IMR-90 (cell line): ENCODE data around the gene LCN2. TPM values are rescaled to one million over a fixed set of nuclear protein-coding genes. Genes with fewer than 3 reads are reported as not detected.

Experiments
- ATAC-seq: fragments of 200-7000 bp; cut with Tn5 transposase; 2 replicates; pipeline ENCODE4 v1.9.1; 2020; ENCODE audit warnings: low read depth, mild to moderate bottlenecking, moderate library complexity
- BruUV-seq: library from RNA; stranded (reverse); fragments of 400-500 nt; replicated peaks from 2 replicates; lab custom pipeline; 2021; lab: Mats Ljungman, UMichigan
- CTCF ChIA-PET: fragments of 300-600 bp; formaldehyde crosslinking; extraction: SDS; loops from one replicate; lab custom pipeline; 2021; ENCODE audit warnings: antibody characterized with exemption; lab: Yijun Ruan, JAX
- POLR2A ChIA-PET: fragments of 300-600 bp; sonication (Branson Sonifier 250); formaldehyde crosslinking; loops from one replicate; lab custom pipeline; 2022; ENCODE audit warnings: antibody characterized with exemption; ENCODE audit not compliant: unreplicated experiment; lab: Charles Lee
- DNase-seq: peaks from one replicate; pipeline ENCODE4 v3.0.0; 2013
- H2AFZ ChIP-seq: replicated peaks from 2 replicates; pipeline ENCODE3; 2013; ENCODE audit warnings: low read length, mild to moderate bottlenecking; ENCODE audit not compliant: poor library complexity
- H2AK5ac ChIP-seq: 2 replicates; pipeline ENCODE4 v1.6.1; 2013; ENCODE audit warnings: low read depth, low read length, inconsistent platforms
- H2AK9ac ChIP-seq: replicated peaks from 2 replicates; pipeline ENCODE3; 2013; ENCODE audit warnings: mild to moderate bottlenecking, low read depth, low read length, moderate library complexity; ENCODE audit not compliant: poor library complexity
- H2BK120ac ChIP-seq: 2 replicates; pipeline ENCODE4 v1.6.1; 2013; ENCODE audit warnings: low read depth, low read length, inconsistent platforms
- H2BK15ac ChIP-seq: 3 replicates; pipeline ENCODE4 v1.6.1; 2013; ENCODE audit warnings: low read depth, low read length, inconsistent platforms
- H2BK20ac ChIP-seq: 2 replicates; pipeline ENCODE4 v1.6.1; 2013; ENCODE audit warnings: low read depth, mild to moderate bottlenecking, inconsistent platforms, low read length, moderate library complexity
- H2BK5ac ChIP-seq: 2 replicates; pipeline ENCODE4 v1.6.1; 2013; ENCODE audit warnings: mild to moderate bottlenecking, low read depth, low read length, inconsistent platforms; ENCODE audit not compliant: poor library complexity, severe bottlenecking
- H3K14ac ChIP-seq: replicated peaks from 2 replicates; pipeline ENCODE4 v1.6.1; 2013; ENCODE audit warnings: low read depth, low read length, inconsistent platforms
- H3K18ac ChIP-seq: 2 replicates; pipeline ENCODE4 v1.6.1; 2013; ENCODE audit warnings: low read depth, low read length, control low read depth
- H3K23ac ChIP-seq: 2 replicates; pipeline ENCODE4 v1.6.1; 2013; ENCODE audit warnings: low read depth, low read length, inconsistent platforms
- H3K27ac ChIP-seq: 2 replicates; pipeline ENCODE4 v1.5.1; 2013; ENCODE audit warnings: mild to moderate bottlenecking, control low read depth, low read length; ENCODE audit not compliant: insufficient read depth
- H3K27me3 ChIP-seq: 2 replicates; pipeline ENCODE4 v1.6.1; 2013; ENCODE audit warnings: low read length; ENCODE audit not compliant: control insufficient read depth, insufficient read depth
- H3K36me3 ChIP-seq: 2 replicates; pipeline ENCODE4 v1.6.1; 2013; ENCODE audit warnings: low read length, mixed read lengths; ENCODE audit not compliant: control insufficient read depth, insufficient read depth
- H3K4ac ChIP-seq: 2 replicates; pipeline ENCODE4 v1.6.1; 2013; ENCODE audit warnings: low read depth, low read length, inconsistent platforms
- H3K4me1 ChIP-seq: 2 replicates; pipeline ENCODE4 v1.6.1; 2013; ENCODE audit warnings: low read length, mixed read lengths; ENCODE audit not compliant: control insufficient read depth, insufficient read depth
- H3K4me2 ChIP-seq: 2 replicates; pipeline ENCODE4 v1.6.1; 2013; ENCODE audit warnings: low read depth, mild to moderate bottlenecking, control low read depth, low read length, moderate library complexity
- H3K4me3 ChIP-seq: 2 replicates; pipeline ENCODE4 v1.5.1; 2013; ENCODE audit warnings: low read depth, mild to moderate bottlenecking, control low read depth, low read length, moderate library complexity; ENCODE audit not compliant: insufficient read depth
- H3K56ac ChIP-seq: 2 replicates; pipeline ENCODE4 v1.6.1; 2013; ENCODE audit warnings: low read length, inconsistent platforms; ENCODE audit not compliant: insufficient read depth; ENCODE audit errors: extremely low read depth
- H3K79me1 ChIP-seq, 2 experiments: 2 replicates each; pipeline ENCODE4 v1.6.1; 2013; ENCODE audit warnings: low read length in 2 of 2, inconsistent platforms in 1 of 2, low read depth in 1 of 2
- H3K9ac ChIP-seq: 2 replicates; pipeline ENCODE4 v1.6.1; 2013; ENCODE audit warnings: low read depth, low read length, control low read depth
- H3K9me1 ChIP-seq: 2 replicates; pipeline ENCODE4 v1.6.1; 2013; ENCODE audit warnings: low read length, inconsistent platforms; ENCODE audit not compliant: insufficient read depth
- H3K9me3 ChIP-seq: 2 replicates; pipeline ENCODE4 v1.6.1; 2013; ENCODE audit warnings: low read length; ENCODE audit not compliant: control insufficient read depth, insufficient read depth
- H4K20me1 ChIP-seq: 2 replicates; pipeline ENCODE4 v1.6.1; 2013; ENCODE audit warnings: low read length, inconsistent platforms; ENCODE audit not compliant: insufficient read depth
- H4K5ac ChIP-seq: 2 replicates; pipeline ENCODE4 v1.6.1; 2013; ENCODE audit warnings: mild to moderate bottlenecking, low read depth, low read length, control low read depth
- H4K8ac ChIP-seq, 2 experiments: 2 replicates each; pipeline ENCODE4 v1.6.1; 2013; ENCODE audit warnings: low read depth in 2 of 2, low read length in 2 of 2, control low read depth in 1 of 2, inconsistent platforms in 1 of 2
- H4K91ac ChIP-seq: 2 replicates; pipeline ENCODE4 v1.6.1; 2013; ENCODE audit warnings: low read depth, low read length, inconsistent platforms; ENCODE audit not compliant: insufficient read depth
- MAFK ChIP-seq: IDR thresholded peaks from 2 replicates; pipeline ENCODE4 v1.6.1; 2012; ENCODE audit warnings: low read depth, low read length, improper control_type of control experiment
- RAD21 ChIP-seq: IDR thresholded peaks from 2 replicates; pipeline ENCODE4 v1.6.1; 2012; ENCODE audit warnings: low read length, improper control_type of control experiment
- USF2 ChIP-seq: fragments of 150-350 bp; IDR thresholded peaks from 2 replicates; pipeline ENCODE4 v1.6.1; 2017; ENCODE audit warnings: mild to moderate bottlenecking, antibody characterized with exemption, low read length, low read depth
- WGBS, 2 experiments: methylation state at CpG; one replicate each; pipeline versions ENCODE4 v1.1.5 to v1.1.7; 2013; ENCODE audit warnings: missing lambda C conversion rate in 2 of 2; ENCODE audit not compliant: insufficient read length in 1 of 2; ENCODE audit errors: extremely low coverage in 2 of 2; 5-methylcytosine and 5-hydroxymethylcytosine counted together
- dilution Hi-C: fragments of 300-500 bp; cut with HindIII; formaldehyde crosslinking; loops from one replicate; pipeline ENCODE4 v1.14.3; 2018; ENCODE audit warnings: low sequenced_read_pairs; ENCODE audit not compliant: unreplicated experiment
- in situ Hi-C: fragments of 300-500 bp; cut with MboI; formaldehyde crosslinking; loops from 3 replicates; pipeline ENCODE4 v1.14.3; 2019; ENCODE audit warnings: low sequenced_read_pairs, inconsistent platforms, mixed read lengths
- intact Hi-C: fragments of 100-400 bp; cut with micrococcal nuclease; formaldehyde crosslinking; loops from 2 replicates; pipeline ENCODE4 v1.10.0; 2022
- polyA plus RNA-seq, 3 experiments: library from polyadenylated mRNA; depleted of rRNA; stranded (reverse); fragments of >200 nt; gene quantifications; 2 replicates each; pipeline ENCODE4 v1.2.3, GENCODE V29; 2012; ENCODE audit warnings: low replicate concordance in 1 of 3
- total RNA-seq: library from RNA; depleted of rRNA; stranded (reverse); fragments of >200 nt; gene quantifications from 2 replicates; pipeline ENCODE4 v1.2.3, GENCODE V29; 2012
- TF ChIP-seq, protein P1 (sequence below): fragments of 150-350 bp; IDR thresholded peaks from 2 replicates; pipeline ENCODE4 v1.6.1; 2016; ENCODE audit warnings: low read depth, mild to moderate bottlenecking, low read length, moderate library complexity, borderline replicate concordance
- TF ChIP-seq, protein P2 (sequence below): conservative IDR thresholded peaks from 2 replicates; pipeline ENCODE4 v1.5.1; 2012; ENCODE audit warnings: mild to moderate bottlenecking, low read depth, low read length, improper control_type of control experiment

The LCN2 gene
- total and polyA plus RNA-seq, 2 of the 4 experiments (the other 2 are of a cell fraction), result not detected

GRCh38 chr9:128124873-128125579 is 24.2 kb upstream of the LCN2 start:
- peak overlapping the region; percentile 55 for H2AK9ac ChIP-seq
- dilution Hi-C loops, result no loop called here
- no peak overlapping the region for H3K27ac ChIP-seq
- no peak overlapping the region for H3K4me2 ChIP-seq
- no peak overlapping the region for H3K14ac ChIP-seq
- H4K8ac ChIP-seq, result no peak overlapping the region
- no peak for ATAC-seq
- H3K4ac ChIP-seq, result no peak overlapping the region
- in situ Hi-C loops, result no loop called here
- peaks cover 17% of the 10 kb centered on the region; the same call in 1 of the 2 replicates for H4K20me1 ChIP-seq
- H3K4me3 ChIP-seq, result no peak overlapping the region
- no TSS peak for BruUV-seq
- peaks cover 10% of the 10 kb centered on the region for H3K9me1 ChIP-seq
- no peak overlapping the region for H2BK120ac ChIP-seq
- H2BK5ac ChIP-seq, result no peak overlapping the region
- H3K56ac ChIP-seq, result no peak overlapping the region
- no peaks in the 10 kb centered on the region for H3K9me3 ChIP-seq
- no peak overlapping the region for H2BK15ac ChIP-seq
- peak overlapping the region; percentile 33 for H2AFZ ChIP-seq
- H3K36me3 ChIP-seq, result peaks cover 24% of the 10 kb centered on the region
- intact Hi-C loops, result no loop called here
- H3K27me3 ChIP-seq, result no peaks in the 10 kb centered on the region
- no peak overlapping the region for H2AK5ac ChIP-seq
- TF ChIP-seq, protein P1, sequence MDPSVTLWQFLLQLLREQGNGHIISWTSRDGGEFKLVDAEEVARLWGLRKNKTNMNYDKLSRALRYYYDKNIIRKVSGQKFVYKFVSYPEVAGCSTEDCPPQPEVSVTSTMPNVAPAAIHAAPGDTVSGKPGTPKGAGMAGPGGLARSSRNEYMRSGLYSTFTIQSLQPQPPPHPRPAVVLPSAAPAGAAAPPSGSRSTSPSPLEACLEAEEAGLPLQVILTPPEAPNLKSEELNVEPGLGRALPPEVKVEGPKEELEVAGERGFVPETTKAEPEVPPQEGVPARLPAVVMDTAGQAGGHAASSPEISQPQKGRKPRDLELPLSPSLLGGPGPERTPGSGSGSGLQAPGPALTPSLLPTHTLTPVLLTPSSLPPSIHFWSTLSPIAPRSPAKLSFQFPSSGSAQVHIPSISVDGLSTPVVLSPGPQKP, result no peak
- no peak for TF ChIP-seq USF2
- TF ChIP-seq, protein P2, sequence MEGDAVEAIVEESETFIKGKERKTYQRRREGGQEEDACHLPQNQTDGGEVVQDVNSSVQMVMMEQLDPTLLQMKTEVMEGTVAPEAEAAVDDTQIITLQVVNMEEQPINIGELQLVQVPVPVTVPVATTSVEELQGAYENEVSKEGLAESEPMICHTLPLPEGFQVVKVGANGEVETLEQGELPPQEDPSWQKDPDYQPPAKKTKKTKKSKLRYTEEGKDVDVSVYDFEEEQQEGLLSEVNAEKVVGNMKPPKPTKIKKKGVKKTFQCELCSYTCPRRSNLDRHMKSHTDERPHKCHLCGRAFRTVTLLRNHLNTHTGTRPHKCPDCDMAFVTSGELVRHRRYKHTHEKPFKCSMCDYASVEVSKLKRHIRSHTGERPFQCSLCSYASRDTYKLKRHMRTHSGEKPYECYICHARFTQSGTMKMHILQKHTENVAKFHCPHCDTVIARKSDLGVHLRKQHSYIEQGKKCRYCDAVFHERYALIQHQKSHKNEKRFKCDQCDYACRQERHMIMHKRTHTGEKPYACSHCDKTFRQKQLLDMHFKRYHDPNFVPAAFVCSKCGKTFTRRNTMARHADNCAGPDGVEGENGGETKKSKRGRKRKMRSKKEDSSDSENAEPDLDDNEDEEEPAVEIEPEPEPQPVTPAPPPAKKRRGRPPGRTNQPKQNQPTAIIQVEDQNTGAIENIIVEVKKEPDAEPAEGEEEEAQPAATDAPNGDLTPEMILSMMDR, result peak; percentile 55
- peak; percentile 46 for TF ChIP-seq RAD21
- no peak for TF ChIP-seq MAFK
- H3K9ac ChIP-seq, result no peak overlapping the region
- DNase-seq, result peak; percentile 45
- no peak overlapping the region for H2BK20ac ChIP-seq
- CTCF ChIA-PET, result interaction anchor here (0.7 to 0.9 kb wide), 2 partner anchors 12 to 90 kb away, joined by 3 read pairs; no protein-coding TSS in a partner anchor
- H3K4me1 ChIP-seq, result peaks cover 10% of the 10 kb centered on the region; the same call in 1 of the 2 replicates
- no peak overlapping the region for H4K5ac ChIP-seq
- no peak overlapping the region for H4K91ac ChIP-seq
- POLR2A ChIA-PET, result no interaction called here
- WGBS, 2 experiments, result 100% methylated on average over 1 of the region's 16 CpGs; no CpG with 5 or more reads in 1 of the 2 experiments
- H3K18ac ChIP-seq, result no peak overlapping the region
- peaks cover 9 to 39% of the 10 kb centered on the region in 2 experiments; a peak in 3 of 4 replicates for H3K79me1 ChIP-seq
- no peak overlapping the region for H3K23ac ChIP-seq
